NK-92 treated with Interleukin-12 subunit alpha and Interleukin-12 subunit beta, amount 100 ng/mL, for 24 hours (cell line): ENCODE measurements around the gene GCK.

Source experiments
- DNase-seq: peaks from one replicate; lab custom pipeline; 2025; lab: John Stamatoyannopoulos, UW

Gene GCK

DNA sequence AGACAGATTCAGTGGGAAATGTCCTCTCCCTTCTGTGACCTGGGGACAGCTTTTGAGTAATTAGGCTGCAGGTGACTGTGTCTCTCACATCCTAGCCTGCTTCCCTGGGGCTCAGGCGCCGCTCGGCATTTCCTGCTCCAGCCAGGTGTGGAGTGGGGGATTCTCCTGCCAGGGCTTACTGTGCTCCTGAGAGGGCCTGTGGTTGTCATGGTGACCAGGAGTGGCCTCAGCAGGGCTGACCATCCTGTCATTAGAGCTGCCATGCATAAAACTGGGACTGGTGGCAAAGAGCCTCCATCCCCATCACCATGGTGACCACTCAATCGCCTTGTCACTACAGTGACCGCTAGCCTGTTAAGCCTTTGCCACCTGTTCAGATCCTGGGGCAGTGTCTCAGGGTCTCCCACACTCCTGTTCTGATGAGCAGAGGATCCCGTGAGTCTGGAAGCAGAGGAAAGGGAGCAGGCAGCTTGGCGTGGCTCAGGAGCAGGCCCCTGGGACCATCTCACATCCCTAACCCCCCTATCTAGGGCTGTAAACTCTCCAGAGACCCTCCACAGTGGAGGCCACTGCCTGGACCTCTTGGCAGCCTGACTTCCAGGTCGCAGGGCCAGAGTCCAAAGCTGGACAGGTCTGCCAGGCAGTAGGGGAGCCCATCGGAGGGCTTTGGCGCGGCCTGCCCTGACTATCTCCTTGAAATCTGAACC is at the start of gene GCK:
TSS of gene GCK (minus strand) at position 154 of the 707 bp plus-strand sequence. CDS start 486 bp downstream, outside the sequence.
- DNase-seq, result no peak

DNA sequence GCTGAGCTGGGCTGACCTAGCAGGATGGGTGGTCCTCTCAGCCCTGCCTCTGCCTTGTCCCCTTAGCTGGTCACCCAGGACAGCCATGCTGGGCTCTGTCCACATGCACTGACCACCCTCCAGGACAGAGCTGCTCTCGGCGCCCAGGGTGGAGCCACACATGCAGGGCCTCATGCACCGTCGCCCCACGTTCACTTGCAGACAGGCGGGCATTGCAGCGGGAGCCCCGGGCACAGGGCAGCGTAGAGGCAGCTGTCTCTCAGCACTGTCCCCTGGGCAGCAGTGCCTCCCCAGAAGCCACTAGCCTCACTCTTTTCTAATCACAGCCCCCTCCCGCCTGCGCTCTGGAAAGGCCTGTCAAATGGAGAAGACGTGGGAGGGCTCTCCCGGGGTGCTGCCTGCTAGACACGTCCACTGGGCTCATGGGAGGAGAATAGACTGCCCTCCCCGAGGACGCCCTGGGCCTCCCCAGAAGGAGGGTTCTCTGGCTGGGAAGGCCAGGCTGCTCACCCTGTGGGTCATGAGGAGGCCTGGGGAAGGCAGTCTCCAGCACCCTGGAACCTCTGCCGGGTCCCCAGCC is 49.0 kb upstream of the GCK start:
- no peak for DNase-seq

DNA sequence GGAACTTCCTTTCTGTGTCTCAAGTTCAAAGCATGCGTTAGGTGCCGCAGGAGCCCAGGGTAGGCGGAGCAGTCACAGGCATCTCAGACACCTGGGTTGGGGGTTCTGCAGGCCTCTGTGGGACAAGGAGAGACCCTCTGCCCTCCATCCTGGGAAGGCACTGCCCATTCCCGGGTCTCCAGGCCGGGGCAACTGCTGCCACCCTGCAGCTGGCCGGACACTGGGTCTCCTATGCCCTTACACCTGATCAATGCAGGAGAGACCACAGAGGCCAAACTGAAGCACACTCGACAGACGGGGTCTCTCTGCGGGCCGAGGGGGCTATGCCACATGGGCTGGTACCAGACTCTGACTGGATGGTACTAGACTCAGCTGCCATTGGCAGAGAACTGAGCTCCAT is 48.5 kb upstream of the GCK start:
- no peak for DNase-seq

DNA sequence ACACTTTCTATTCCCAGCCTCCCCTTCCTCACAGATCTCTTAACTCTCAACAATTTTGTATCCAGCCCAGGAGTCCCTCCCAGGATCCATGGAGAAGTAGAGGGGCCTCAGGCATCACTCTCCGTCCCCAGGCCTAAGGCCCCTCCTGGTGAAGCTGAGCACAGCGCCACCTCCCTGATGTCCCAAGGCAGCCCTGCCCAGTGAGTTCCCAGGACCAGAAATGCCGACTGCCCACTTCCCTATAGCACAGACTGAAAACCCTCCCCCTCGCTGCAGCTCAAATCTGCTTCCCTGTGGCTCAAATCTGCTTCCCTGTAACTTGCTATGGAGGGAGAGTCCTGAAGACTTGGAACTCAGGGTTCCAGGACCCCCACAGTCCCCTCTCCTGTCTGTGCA is 47.1 kb upstream of the GCK start:
- DNase-seq, result no peak

DNA sequence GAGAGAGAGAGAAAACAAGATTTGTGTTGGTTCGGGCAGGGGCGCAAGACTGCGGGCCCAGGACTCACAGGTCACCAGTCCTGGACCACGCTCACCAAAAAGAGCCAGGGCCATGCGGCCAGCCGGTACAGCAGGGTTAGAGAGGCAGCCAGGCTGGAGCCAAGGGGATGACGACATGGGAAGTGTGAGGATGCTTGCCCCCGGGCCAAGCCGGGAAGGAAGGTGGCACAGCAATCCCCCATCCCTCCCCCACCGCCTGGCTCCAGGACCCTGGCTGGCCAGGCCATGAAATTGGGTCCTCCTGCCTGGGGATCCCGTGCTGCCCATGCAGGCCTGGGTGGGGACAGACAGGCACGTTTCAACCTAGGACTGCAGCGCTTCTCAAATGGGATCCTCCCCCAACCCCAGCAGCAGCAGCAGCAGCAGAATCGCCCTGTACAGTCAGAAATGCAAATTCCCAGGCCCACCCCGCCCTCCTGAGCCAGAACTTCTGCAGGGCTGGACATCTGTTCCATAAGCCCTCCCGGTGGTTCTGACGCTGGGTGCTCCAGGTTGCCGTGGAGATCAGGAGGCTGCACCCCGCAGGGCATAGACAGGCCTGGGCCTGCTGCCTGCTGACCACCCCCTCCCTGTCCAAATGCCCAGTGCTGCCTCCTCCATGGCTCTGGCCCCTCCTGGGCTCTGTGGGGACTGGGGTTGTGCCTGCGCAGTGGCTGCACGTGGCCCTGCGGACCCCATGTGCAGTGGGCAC is 46.5 kb upstream of the GCK start:
- no peak for DNase-seq

DNA sequence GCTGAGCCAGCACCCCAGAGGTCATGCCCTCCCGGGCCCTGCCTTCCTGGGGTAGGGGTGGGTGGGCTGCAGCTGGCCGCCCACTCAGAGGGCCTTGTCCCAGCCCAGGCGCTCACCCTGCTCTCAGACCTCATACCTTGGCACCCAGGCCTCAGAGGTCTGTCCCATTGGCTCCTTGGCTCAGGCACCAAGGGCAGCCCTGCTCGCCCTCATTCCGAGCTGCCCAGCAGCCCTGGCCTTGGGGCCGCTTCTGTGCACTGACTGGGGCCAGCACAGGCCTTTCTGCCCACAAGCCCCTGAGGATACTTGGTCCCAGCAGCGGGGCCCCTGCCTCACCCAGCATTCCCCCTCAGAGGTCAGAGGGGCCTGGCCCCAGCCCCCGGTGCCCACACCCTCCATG is 45.8 kb upstream of the GCK start:
- no peak for DNase-seq

DNA sequence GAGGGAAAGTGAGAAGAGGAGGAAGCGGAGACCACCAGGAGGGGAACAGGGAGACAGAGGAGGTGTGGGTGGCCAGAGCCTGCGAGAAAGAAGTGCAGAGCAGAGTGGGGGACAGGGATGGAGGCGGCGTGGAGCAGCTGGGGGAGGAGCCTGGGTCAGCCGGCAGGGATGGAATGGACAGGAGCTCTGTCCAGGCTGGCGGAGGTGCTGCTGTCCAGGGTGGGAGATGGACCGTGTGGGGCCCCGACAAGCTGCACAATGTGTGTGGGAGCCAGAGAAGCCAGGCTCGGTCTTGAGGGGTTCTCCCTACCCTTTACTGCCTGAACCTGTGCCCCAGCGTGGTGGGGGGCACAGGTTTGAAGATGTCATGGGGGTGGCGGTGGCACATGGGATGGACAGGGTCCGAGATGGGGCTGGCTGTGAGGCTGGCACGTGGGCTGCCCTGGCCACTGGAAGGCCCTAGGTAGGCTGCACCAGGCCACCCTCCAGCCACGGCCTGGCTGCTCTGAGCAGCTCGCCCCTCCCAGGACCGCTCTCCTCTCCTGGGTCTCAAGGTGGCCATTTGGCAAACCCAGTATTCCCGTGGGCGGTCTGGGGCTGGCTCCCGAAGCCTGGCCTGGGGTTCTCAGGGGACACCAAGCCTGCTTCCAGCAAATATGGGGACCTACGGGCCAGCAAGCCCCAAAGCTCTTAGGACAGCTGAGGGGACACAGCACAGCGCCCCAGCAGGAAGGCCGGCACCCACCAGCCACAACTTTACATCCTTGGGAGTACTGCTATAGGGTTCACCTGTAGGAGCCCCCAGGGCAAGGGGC is 43.9 kb upstream of the GCK start:
- no peak for DNase-seq

DNA sequence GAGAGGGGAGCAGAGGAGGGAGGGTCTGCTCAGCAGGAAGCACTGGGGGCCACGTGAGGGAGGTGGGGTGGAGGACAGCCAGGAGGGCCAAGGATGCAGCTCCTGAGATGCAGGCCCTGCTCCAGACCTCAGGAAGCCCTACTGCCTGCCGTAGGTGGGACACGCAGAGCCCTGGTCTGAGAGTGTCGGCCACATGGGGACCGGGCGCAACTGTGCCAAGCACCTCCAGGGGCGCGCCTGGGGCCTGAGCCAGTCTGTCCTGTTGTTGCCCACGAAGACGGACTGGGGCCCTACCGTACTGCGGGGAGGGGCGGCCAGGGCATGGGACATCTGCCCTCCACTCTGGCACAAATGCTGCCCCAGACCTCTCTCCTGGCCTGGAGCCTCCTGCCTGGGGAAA is 43.2 kb upstream of the GCK start:
- DNase-seq, result no peak

DNA sequence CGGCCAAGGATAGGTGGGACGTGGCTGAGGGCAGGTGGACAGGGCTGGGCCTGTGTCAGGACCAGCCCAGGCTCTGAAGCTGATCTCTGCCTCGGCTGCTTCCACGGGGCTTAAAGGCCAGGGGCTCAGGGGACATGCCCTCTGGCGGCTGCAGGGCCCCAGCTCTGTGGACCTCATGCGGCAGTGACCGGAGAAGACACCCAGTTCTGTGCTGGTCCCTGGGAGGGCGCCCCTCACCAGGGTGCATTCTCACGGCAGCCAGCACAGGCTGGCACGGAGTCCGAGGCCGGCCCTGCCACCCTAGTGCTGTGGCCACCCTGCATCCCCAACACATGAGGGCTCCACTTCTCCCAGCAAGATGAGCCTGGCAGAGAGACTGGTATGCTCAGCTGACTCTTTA is 41.8 kb upstream of the GCK start:
- DNase-seq, result no peak

DNA sequence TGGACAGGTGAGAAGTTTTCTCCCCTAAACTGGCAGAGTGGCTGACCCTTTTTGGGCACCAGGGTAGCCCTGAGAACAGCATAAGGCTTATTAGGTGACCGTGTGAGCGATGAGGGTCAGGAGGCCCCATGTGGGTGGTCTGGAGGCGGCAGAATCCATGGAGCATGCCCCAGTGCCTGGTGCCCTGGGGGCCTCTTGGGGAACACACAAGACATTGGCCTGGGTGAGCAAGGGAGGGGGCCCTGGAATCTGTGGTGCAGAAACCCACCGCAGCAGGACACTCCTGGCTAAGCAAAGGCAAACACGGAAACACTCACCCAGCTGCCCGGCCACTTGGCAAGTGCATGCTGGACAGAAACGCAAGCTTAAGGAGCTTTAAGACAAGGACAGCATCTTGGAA is 41.0 kb upstream of the GCK start:
- DNase-seq, result no peak

DNA sequence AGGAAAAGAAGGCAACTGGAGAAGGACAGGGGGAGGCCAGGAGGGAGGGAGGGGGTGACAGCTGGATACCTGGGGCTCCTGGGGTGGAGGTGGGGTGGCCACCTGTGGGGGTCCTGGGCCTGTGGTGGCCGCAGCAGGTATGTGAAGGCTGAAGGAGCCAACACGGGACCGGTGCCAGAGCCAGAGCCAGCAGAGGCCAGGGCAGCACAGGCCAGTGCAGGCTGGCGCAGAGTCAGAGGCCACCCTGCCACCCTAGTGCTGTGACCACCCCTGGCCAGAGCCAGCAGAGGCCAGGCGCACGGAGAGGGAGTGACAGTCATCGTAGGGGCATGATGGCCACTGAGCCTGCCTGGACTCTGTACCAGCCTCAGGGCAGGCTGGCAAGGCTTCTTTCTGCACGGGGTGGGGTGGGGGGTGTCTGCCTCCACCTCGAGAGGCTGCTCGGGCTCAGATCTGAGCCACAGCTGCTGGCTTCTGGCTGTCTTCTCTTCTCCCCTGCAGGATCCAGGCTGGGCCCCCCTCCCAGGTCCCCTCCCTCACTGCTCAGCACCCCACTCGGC is 40.4 kb upstream of the GCK start:
- DNase-seq, result no peak

DNA sequence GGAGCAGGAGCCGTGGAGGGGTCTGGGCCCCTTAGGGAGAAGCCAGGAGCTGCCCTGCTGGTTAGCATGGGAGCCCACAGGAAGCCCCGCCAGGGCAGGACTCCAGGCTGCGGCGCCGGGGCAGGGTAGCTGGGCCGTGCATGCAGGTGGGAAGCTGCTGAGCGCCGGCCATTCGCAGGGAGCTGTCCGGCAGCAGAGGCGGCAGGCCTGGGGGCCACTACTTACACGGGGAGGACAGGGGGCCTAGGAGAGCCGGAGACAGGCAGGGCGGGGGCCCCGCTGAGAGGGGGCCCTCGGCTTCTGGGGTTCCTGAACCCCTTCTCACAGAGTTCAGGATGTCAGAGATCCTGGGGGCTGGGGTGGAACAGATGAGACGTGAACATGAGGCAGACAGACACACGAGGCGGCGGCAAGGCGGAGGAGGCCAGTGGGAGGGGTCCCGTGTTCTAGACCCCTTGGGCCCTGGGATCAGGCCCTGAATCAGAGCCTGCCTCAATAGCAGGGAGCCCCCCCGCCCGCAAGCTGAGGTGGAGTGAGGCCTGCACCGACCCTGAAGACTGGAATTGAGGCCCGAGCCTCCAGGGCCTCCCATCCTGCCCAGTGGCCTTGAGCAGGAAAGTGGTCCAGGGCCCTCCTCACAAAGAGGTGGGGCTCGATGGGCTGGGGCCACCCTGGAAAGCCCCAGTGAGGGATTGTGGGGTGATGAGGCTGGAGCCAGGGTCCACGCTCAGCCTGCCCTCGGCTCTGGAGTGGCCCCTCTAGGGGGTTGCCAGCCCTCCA is 39.5 kb upstream of the GCK start:
- DNase-seq, result no peak

DNA sequence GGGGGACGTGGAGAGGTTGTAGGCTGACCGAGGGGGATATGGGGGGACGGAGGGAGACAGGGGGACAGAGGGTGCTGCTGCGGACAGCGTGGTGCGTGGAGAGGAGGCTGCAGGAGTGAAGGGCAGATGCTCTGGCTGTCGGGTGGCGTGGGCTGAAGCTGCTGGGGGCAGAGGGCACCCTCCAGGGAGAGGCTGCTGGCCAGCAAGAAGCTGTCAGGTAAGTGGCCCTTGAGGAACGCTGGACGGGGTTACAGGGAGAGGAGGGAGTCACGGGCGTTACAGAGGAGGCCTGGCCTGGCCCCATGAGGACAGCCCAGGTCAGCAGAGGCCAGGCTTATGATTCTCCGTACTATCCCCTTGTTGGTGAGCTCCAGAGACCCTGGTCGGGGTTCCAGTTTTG is 38.7 kb upstream of the GCK start:
- DNase-seq, result no peak

DNA sequence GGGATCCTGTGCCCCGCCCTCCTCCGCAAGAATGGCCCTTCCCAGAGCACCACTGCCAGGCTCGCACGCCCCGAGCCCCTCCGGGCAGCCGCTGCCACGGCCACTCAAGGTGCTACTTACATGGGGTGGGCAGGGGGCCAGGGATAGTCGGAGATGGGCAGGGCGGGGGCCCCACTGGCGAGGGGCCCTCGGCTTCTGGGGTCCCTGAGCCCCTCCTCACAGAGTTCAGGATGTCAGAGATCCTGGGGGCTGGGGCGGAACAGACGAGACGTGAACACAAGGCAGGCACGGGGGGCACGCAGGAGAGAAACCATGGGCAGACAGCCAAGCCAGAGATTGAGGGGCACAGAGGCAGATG is 37.1 kb upstream of the GCK start:
- DNase-seq, result no peak

DNA sequence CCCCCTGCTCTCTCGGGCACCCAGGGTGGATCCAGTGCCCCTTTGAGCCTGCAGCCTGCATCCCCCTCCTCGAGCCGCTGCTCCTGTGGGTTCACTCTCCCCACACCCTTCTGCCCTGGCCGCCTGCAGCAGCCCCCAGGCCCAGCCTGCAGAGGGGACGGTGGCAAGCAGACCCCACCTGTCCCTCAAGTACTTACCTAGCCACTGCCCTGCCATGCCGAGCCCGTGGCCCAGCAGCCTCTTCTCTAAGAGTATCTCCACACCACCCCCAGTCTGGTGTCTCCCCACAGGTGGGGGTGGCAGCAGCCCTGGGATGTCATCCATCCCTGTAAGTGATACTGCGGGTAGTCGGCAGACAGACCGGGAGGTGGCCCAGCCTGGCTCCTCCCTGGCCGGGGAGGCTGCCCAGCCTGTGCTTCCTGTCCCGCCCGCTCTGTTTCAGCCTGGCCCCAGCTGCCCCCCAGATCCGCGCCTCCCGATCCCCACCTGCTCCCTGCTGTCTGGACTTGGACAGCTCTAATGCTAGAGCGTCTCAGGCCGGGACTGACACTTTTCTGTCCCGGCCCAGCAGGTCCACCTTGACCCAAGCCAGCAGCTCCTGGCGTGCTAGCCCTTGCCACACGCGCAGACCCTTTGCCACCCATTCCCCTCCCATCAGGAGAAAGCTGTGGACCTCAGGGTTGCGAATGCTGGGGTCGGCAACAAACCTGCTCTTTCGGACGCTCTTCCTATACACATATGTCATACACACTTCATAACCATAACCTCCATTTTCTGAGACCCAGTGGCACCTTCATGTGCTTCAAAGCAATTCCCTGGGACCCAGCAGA is 36.5 kb upstream of the GCK start:
- no peak for DNase-seq

DNA sequence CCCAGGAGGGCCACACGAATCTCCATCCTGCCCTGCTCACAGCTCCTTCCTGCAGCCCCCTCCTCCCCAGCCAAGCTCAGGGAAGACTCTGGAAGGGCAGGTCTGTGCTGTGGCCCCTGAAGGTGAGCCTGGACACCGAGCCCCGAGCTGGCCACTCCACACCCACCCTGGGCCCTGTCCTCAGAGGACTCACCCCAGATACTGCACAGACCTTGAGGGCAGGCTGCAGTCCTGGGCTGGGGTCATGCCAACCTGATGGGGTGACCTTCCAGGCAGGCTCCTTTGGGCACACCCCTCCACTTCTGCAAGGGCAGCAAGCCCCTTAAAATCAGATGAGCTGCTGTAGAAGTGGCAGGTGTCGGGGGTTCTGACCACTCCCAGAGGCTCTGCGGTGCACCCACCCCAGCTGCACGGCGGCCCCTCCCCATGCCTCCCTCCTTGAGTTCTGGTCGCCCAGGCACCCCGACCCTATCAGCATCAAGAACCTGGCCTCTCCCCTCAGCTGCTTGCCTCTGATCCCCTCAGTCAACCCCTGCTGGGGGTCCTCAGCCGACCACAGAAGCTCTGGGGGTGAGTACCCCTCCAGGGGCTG is 35.8 kb upstream of the GCK start:
- no peak for DNase-seq

DNA sequence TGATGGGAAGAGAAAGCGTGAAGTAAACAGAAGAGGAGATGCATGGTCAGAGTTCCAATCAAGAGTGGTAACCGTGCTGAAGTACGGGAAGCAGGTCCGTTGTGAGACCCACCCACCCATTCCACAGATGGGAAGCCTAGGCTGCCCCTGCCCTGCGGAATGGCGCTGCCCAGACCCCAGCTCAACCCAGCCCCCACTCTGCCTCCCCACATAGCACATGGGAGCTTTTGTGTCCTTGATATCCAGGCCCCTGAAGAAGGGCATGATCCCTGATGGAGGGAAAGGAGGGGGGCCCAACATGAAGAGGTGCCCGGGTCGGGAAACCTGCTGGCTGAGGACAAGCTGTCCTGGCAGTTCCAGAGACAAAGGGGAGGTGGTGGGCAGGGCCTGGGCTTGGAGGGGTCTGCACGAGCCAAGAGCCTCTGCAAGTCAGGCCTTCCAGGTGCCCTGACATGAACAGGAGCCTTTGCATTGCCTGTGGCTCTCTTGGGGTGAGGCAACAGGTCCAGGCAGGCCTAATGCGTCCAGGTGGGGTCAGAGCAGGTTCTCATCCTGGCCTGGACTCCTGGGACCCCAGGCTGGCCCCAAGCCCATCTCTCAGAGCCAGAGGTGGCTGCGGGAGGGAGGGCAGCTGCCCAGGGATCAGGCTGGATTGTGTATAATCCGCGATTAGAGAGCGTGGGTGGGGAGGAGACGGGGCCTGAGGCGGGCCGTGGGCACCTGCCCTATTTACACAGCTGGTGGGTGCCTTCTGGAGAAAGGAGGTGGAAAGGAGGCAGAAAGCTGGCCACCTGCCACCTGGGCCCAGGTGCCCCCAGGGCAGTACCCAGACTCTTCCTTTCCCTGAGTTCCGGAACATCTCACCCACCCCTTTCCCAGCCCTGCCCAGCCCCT is 35.1 kb upstream of the GCK start:
- DNase-seq, result no peak

DNA sequence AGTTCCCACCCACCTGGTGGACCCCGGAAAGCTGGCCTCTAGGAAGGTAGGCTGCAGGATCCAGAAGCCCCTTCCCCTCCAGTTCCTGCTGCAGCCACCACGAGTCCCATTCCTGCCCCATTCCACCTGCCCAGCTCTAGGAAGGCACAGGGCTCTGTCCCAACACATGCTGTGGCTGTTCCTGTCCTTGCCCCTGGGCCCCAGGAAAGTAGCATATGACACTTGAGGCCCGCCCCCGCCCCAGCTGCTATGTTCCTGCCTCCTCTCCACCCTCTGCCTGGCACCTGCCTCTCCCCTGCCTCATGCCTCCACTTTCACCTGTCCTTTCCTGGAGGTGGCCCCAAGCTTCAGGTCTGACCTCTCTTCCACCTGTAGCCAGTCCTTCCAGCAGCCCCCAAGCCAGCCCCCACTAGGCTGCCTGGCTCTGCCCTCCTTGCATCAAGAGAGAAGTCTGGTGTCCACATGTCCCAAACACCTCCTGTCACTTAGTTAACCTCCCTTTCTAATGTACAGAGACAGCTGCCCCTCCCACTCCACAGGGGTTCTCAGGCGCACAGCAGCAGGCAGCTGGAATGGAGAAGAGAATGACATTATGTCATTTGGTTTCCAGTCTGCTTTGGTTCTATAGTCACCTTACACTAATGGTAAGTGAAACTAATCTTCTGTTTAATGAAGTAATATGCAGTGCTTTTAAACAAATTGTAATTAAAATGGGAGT is 34.3 kb upstream of the GCK start:
- DNase-seq, result no peak
